ENCODE results near the gene ADGRG3.

ADGRG3 gene

DNA sequence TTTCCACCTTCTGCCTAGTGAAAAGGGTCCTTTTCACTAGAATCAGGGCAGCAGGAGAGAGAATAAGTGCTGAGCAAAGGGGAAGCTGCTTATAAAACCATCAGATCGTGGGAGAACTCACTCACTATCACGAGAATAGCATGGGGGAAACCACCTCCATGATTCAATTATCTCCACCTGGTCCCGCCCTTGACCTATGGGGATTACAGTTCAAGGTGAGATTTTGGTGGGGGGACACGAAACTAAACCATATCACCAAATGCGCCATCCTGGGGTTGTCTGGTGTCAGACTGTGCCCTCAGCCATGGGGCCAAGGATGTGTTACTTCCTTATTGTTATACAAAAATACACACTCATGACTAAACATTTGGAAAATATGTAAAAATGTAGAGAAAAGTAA, 57.0 kb downstream of the ADGRG3 start:
- no peak for DNase-seq (ENCODE audit: low read depth, low spot score)
- in situ Hi-C loops (cut with HindIII; ENCODE audit: low sequenced_read_pairs), result no loop called here
- H3K4me3 ChIP-seq (ENCODE audit: low read depth, low read length), result no peak overlapping the region
- TF ChIP-seq, protein P1, sequence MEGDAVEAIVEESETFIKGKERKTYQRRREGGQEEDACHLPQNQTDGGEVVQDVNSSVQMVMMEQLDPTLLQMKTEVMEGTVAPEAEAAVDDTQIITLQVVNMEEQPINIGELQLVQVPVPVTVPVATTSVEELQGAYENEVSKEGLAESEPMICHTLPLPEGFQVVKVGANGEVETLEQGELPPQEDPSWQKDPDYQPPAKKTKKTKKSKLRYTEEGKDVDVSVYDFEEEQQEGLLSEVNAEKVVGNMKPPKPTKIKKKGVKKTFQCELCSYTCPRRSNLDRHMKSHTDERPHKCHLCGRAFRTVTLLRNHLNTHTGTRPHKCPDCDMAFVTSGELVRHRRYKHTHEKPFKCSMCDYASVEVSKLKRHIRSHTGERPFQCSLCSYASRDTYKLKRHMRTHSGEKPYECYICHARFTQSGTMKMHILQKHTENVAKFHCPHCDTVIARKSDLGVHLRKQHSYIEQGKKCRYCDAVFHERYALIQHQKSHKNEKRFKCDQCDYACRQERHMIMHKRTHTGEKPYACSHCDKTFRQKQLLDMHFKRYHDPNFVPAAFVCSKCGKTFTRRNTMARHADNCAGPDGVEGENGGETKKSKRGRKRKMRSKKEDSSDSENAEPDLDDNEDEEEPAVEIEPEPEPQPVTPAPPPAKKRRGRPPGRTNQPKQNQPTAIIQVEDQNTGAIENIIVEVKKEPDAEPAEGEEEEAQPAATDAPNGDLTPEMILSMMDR (IDR thresholded peaks at IDR 0.05; ENCODE audit: low read depth, low read length), result no peak

DNA sequence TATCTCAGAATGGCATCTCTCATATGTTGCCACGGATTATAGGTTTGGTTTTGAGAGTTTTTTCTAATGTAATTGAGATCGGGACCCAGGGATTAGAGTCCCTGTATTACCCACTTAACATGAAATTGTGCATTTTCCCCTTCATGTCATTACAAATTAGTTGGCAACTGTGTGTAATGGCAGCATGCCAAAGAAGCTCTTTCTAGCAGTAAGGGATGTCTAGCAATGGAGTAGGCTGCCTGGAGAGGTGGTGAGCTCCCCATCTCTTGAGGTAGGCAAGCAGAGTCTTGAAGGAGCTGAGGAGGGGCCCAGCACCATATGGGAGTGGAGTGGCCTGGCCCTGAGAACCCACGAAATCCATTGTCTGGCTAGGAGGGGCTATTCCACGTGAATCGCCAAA, 57.4 kb downstream of the ADGRG3 start:
- no peak overlapping the region for H3K4me3 ChIP-seq (ENCODE audit: low read depth, low read length)
- TF ChIP-seq, protein P1 (IDR thresholded peaks at IDR 0.05; ENCODE audit: low read depth, low read length), result no peak
- DNase-seq (ENCODE audit: low read depth, low spot score), result no peak
- in situ Hi-C loops (cut with HindIII; ENCODE audit: low sequenced_read_pairs), result no loop called here

DNA sequence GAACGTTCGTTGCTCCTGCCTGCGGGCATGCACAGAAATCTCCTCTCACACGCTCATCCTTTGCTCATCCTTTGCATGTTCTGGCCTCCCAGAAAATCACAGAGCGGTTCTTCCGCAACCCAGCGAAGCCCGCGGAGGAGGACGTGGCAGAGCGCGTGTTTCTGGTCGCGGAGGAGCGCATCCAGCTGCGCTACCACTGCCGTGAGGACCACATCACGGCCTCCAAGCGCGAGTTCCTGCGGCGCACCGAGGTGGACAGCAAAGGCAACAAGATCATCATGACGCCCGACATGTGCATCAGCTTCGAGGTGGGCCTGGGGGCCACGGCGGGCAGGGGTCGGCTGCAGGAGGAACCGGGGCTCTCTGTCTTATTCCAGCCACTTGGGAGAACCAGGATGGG, 57.9 kb downstream of the ADGRG3 start:
- in situ Hi-C loops (cut with HindIII; ENCODE audit: low sequenced_read_pairs), result no loop called here
- DNase-seq (ENCODE audit: low read depth, low spot score), result no peak

DNA sequence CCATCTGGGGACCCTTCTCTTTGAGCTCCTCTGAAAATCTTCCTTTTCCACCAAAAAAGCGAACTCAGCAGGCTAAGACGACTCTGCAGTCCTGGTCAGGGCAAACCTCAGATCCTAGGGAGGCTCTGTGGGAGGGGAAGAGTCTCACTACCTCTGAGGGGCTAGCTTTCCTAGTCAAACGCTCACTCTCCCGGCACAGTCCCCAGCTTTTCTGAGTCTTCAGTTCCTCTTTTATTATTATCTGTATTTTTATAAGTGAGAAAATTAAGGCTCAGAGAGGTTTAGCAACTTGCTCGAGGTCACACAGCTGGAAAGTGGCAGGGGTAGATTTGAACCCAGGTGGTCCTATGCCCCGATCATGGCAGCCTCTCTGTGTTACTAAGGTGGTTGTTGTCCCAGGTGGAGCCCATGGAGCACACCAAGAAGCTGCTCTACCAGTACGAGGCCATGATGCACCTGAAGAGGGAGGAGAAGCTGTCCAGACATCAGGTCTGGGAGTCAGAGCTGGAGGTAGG, 58.4 kb downstream of the ADGRG3 start:
- TF ChIP-seq, protein P1 (IDR thresholded peaks at IDR 0.05; ENCODE audit: low read depth, low read length), result no peak
- in situ Hi-C loops (cut with HindIII; ENCODE audit: low sequenced_read_pairs), result no loop called here
- DNase-seq (ENCODE audit: low read depth, low spot score), result no peak

More for the DNA sequence above, 57.9 kb downstream of the ADGRG3 start:
- no peak overlapping the region for H3K4me3 ChIP-seq (ENCODE audit: low read depth, low read length)
- TF ChIP-seq, protein P1 (IDR thresholded peaks at IDR 0.05; ENCODE audit: low read depth, low read length), result no peak

DNA sequence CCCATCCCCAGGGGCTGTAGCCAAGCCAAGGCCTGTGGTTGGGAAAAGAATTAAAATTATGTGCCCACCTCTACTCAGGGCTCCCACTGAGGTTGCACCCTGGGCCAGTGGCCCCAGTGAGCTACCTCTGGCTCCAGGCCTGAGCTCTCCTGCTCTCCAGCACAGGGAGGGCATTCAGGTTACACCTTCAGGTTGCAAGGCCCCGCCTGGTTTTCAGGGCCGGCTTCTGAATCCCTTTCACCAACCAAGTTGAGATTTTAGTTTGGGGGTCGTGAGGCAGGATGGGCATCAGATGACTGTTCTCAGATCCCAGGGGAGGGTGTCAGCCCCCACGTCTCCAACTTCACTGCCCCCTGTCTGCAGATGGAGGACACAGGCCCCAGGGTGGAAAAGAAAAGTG, 59.5 kb downstream of the ADGRG3 start:
- DNase-seq (ENCODE audit: low read depth, low spot score), result no peak
- no peak overlapping the region for H3K4me3 ChIP-seq (ENCODE audit: low read depth, low read length)
- TF ChIP-seq, protein P1 (IDR thresholded peaks at IDR 0.05; ENCODE audit: low read depth, low read length), result no peak
- in situ Hi-C loops (cut with HindIII; ENCODE audit: low sequenced_read_pairs), result no loop called here

More for the DNA sequence above, 58.4 kb downstream of the ADGRG3 start:
- H3K4me3 ChIP-seq (ENCODE audit: low read depth, low read length), result no peak overlapping the region

DNA sequence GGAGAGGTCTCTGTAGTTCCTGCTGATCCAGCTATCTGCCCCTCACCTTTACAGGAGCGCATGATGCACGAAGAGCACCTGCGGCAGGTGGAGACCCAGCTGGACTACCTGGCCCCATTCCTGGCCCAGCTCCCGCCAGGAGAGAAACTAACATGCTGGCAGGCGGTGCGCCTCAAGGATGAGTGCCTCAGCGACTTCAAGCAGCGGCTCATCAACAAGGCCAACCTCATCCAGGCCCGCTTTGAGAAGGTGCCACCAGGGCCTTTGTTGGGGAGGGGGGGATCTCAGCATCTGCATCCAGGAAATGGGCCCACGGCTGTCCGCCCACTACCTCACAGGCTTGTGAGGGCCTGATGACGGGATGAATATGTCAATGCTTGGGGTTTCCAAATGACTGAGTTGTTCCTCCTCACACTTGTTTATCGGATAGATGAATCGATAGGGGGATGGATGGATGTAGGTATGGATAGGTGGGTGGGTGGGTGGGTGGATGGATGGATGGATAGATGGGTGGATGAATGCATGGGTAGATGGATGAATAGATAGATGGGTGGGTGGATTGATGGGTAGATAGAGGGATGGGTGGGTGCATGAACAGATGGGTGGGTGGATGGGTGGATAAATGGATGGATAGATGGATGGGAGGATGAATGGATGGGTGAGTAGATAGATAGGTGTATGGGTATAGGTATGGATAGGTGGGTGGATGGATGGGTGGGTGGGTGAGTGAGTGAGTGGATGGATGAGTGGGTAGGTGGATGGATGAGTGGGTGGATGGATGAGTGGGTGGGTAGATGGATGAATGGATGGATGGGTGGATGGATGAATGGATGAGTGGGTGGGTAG, 60.5 kb downstream of the ADGRG3 start:
- TF ChIP-seq, protein P1 (IDR thresholded peaks at IDR 0.05; ENCODE audit: low read depth, low read length), result no peak
- DNase-seq (ENCODE audit: low read depth, low spot score), result no peak
- in situ Hi-C loops (cut with HindIII; ENCODE audit: low sequenced_read_pairs), result no loop called here
- no peak overlapping the region for H3K4me3 ChIP-seq (ENCODE audit: low read depth, low read length)
